Neural cell (in vitro differentiated cells): ENCODE results near the gene HMGCL. TPM values are rescaled to one million over a fixed set of nuclear protein-coding genes. Genes with fewer than 3 reads are reported as not detected.

Experiments
- H2AFZ ChIP-seq: fragments of 200-600, 300-800 bp; sonication (generic), shearing (Covaris generic); 2 replicates; pipeline ENCODE4 v1.6.0; 2014; ENCODE audit warnings: low read depth, mild to moderate bottlenecking, antibody characterized with exemption, low read length, moderate library complexity
- H3F3A ChIP-seq: fragments of 200-600 bp; shearing (Covaris generic); 2 replicates; pipeline ENCODE4 v1.6.1; 2016; ENCODE audit warnings: mild to moderate bottlenecking, moderate library complexity, mixed read lengths, antibody characterized with exemption, low read length; ENCODE audit not compliant: insufficient read depth, poor library complexity, severe bottlenecking
- H3K27ac ChIP-seq: fragments of 200-600, 300-800 bp; sonication (generic), shearing (Covaris generic); 2 replicates; pipeline ENCODE4 v1.5.1; 2014; ENCODE audit warnings: mild to moderate bottlenecking, low read length, moderate library complexity
- H3K27me3 ChIP-seq: fragments of 300-800, 200-600 bp; sonication (generic), shearing (Covaris generic); 2 replicates; pipeline ENCODE4 v1.6.0; 2014; ENCODE audit warnings: mild to moderate bottlenecking, low read depth, low read length, moderate library complexity; ENCODE audit not compliant: insufficient read depth
- H3K36me3 ChIP-seq: fragments of 300-800, 200-600 bp; sonication (generic), shearing (Covaris generic); 2 replicates; pipeline ENCODE4 v1.5.1; 2014; ENCODE audit warnings: mild to moderate bottlenecking, antibody characterized with exemption, low read length, moderate library complexity; ENCODE audit not compliant: insufficient read depth
- H3K4me2 ChIP-seq: fragments of 300-800, 200-600 bp; sonication (generic), shearing (Covaris generic); 2 replicates; pipeline ENCODE4 v1.6.0; 2014; ENCODE audit warnings: mild to moderate bottlenecking, low read length
- H3K4me3 ChIP-seq: fragments of 300-800, 200-600 bp; sonication (generic), shearing (Covaris generic); 2 replicates; pipeline ENCODE4 v1.5.1; 2014; ENCODE audit warnings: mild to moderate bottlenecking, low read length, moderate library complexity
- H3K79me2 ChIP-seq: fragments of 200-600 bp; shearing (Covaris generic); replicated peaks from 2 replicates; pipeline ENCODE4 v1.6.0; 2014; ENCODE audit warnings: mild to moderate bottlenecking, low read length, moderate library complexity; ENCODE audit not compliant: insufficient read depth
- H3K9ac ChIP-seq: fragments of 300-800, 200-600 bp; sonication (generic), shearing (Covaris generic); 2 replicates; pipeline ENCODE4 v1.6.1; 2016; ENCODE audit warnings: mild to moderate bottlenecking, low read length, mixed read lengths
- H3K9me2 ChIP-seq: fragments of 200-600 bp; shearing (Covaris generic); 2 replicates; pipeline ENCODE4 v1.6.1; 2016; ENCODE audit warnings: mild to moderate bottlenecking, low read length, mixed read lengths; ENCODE audit not compliant: insufficient read depth
- H3K9me3 ChIP-seq: fragments of 200-600, 300-800 bp; sonication (generic), shearing (Covaris generic); 2 replicates; pipeline ENCODE4 v1.6.1; 2016; ENCODE audit warnings: mild to moderate bottlenecking, mixed run types, low read length, moderate library complexity, mixed read lengths
- H4K20me1 ChIP-seq: fragments of 200-600 bp; shearing (Covaris generic); 2 replicates; pipeline ENCODE4 v1.6.1; 2016; ENCODE audit warnings: mild to moderate bottlenecking, mixed run types; ENCODE audit not compliant: insufficient read depth
- EP300 ChIP-seq: fragments of 450-650 bp; conservative IDR thresholded peaks from 2 replicates; pipeline ENCODE4 v1.6.1; 2014; ENCODE audit warnings: antibody characterized with exemption, mild to moderate bottlenecking, moderate library complexity; ENCODE audit not compliant: poor library complexity, severe bottlenecking
- EZH2 ChIP-seq: fragments of 200-600, 300-800 bp; shearing (Covaris generic), sonication (generic); IDR thresholded peaks from 2 replicates; pipeline ENCODE4 v1.6.1; 2014; ENCODE audit warnings: antibody characterized with exemption, low read length, borderline replicate concordance, mild to moderate bottlenecking; ENCODE audit not compliant: insufficient read depth, poor library complexity, severe bottlenecking
- MXI1 ChIP-seq: fragments of 450-650 bp; conservative IDR thresholded peaks from 2 replicates; pipeline ENCODE4 v1.6.1; 2014; ENCODE audit warnings: antibody characterized with exemption, mild to moderate bottlenecking; ENCODE audit not compliant: poor library complexity, severe bottlenecking
- POLR2AphosphoS5 ChIP-seq: IDR thresholded peaks from 2 replicates; pipeline ENCODE4 v1.6.1; 2012
- RAD21 ChIP-seq: fragments of 450-650 bp; conservative IDR thresholded peaks from 2 replicates; pipeline ENCODE4 v1.6.1; 2014; ENCODE audit warnings: antibody characterized with exemption, mild to moderate bottlenecking, moderate library complexity
- REST ChIP-seq: IDR thresholded peaks from 2 replicates; pipeline ENCODE4 v1.6.1; 2012; ENCODE audit warnings: borderline replicate concordance
- SMC3 ChIP-seq: fragments of 450-650 bp; conservative IDR thresholded peaks from 2 replicates; pipeline ENCODE4 v1.6.1; 2014; ENCODE audit warnings: antibody characterized with exemption, mild to moderate bottlenecking, moderate library complexity; ENCODE audit not compliant: poor library complexity
- TAF1 ChIP-seq: IDR thresholded peaks from 2 replicates; pipeline ENCODE4 v1.6.1; 2012; ENCODE audit warnings: low read depth
- polyA plus RNA-seq: library from polyadenylated mRNA; depleted of rRNA; stranded (reverse); fragments of >200 nt; gene quantifications from 2 replicates; pipeline ENCODE4 v1.2.3, GENCODE V29; 2014
- TF ChIP-seq, protein P1 (sequence below): fragments of 450-650 bp; IDR thresholded peaks from 2 replicates; pipeline ENCODE4 v1.5.1; 2014; ENCODE audit warnings: antibody characterized with exemption, mild to moderate bottlenecking, moderate library complexity; ENCODE audit not compliant: poor library complexity, severe bottlenecking

HMGCL gene
- polyA plus RNA-seq, 1 donor from 2014 or later, result 27.6 TPM

DNA sequence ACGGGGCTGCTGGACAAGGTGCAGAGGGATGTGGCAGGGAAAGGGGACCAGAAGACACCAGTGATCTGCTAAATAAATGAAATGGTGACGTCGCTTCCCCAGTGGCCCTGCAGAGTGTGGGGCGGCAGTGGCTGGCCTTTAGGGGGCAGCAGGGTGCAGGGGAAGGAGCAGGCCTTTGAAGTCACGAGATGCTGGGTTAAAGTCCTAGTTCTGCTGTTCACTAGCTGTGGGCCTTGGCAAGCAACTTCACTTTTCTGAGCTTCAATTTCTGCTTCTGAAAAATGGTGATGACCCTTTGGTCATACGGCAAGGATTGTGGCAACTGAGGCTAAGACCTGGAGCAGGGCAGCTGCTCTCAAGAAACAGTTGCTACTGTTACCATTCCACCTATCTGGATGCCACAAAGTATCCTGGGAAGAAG is 15.5 kb downstream of the HMGCL start:
- Histone ChIP-seq H3K4me2 (no peak overlapping the region), H3K36me3 (no peaks in the 10 kb centered on the region), H4K20me1 (no peaks in the 10 kb centered on the region), H3K27ac (no peak overlapping the region), H3F3A (no peaks in the 10 kb centered on the region), H3K4me3 (no peak overlapping the region), H3K9me2 (no peaks in the 10 kb centered on the region), H2AFZ (no peak overlapping the region), H3K27me3 (no peaks in the 10 kb centered on the region), H3K9ac (no peak overlapping the region), H3K79me2 (no peaks in the 10 kb centered on the region), H3K9me3 (no peaks in the 10 kb centered on the region)
- TF ChIP-seq SMC3 (no peak), RAD21 (no peak), MXI1 (no peak), EP300 (no peak)
- TF ChIP-seq, protein P1, sequence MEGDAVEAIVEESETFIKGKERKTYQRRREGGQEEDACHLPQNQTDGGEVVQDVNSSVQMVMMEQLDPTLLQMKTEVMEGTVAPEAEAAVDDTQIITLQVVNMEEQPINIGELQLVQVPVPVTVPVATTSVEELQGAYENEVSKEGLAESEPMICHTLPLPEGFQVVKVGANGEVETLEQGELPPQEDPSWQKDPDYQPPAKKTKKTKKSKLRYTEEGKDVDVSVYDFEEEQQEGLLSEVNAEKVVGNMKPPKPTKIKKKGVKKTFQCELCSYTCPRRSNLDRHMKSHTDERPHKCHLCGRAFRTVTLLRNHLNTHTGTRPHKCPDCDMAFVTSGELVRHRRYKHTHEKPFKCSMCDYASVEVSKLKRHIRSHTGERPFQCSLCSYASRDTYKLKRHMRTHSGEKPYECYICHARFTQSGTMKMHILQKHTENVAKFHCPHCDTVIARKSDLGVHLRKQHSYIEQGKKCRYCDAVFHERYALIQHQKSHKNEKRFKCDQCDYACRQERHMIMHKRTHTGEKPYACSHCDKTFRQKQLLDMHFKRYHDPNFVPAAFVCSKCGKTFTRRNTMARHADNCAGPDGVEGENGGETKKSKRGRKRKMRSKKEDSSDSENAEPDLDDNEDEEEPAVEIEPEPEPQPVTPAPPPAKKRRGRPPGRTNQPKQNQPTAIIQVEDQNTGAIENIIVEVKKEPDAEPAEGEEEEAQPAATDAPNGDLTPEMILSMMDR, result peak; percentile 20

GRCh38 chr1:23807453-23807852 is 17.8 kb downstream of the HMGCL start:
- Histone ChIP-seq H3F3A (no peaks in the 10 kb centered on the region), H4K20me1 (no peaks in the 10 kb centered on the region), H3K27me3 (no peaks in the 10 kb centered on the region), H3K36me3 (no peaks in the 10 kb centered on the region), H3K9me3 (no peaks in the 10 kb centered on the region), H3K4me2 (no peak overlapping the region), H3K9me2 (no peaks in the 10 kb centered on the region), H3K79me2 (no peaks in the 10 kb centered on the region), H3K27ac (no peak overlapping the region), H2AFZ (no peak overlapping the region), H3K9ac (no peak overlapping the region), H3K4me3 (no peak overlapping the region)
- no peak for TF ChIP-seq MXI1
- TF ChIP-seq EP300, result no peak
- TF ChIP-seq TAF1, result no peak
- no peak for TF ChIP-seq POLR2AphosphoS5
- no peak for TF ChIP-seq RAD21
- TF ChIP-seq SMC3, result no peak
- no peak for TF ChIP-seq REST
- no peak for TF ChIP-seq EZH2
- TF ChIP-seq, protein P1, result no peak
